Stimulated activated naive B cell treated with anti-CD40 and anti-IgM and Interleukin-4, amounts not matched to agents 10 μg/mL and 1 μg/mL and 100 μg/mL, for 72 hours (primary cell): ENCODE data around the gene SCD.
"Not testable (repeated sequence)": the region's sequence is repeated elsewhere in the genome, so short reads cannot be mapped to it uniquely, and the experiment has no call there.

ENCODE experiments used
- ATAC-seq, 2 donors: fragments of 150-1000 bp; cut with Tn5 transposase; replicated peaks; 2 replicates each; pipeline ENCODE4 v1.10.0; 2021; ENCODE audit warnings: moderate library complexity in 1 of 2
- DNase-seq: peaks from one replicate; pipeline ENCODE4 v3.0.0; 2021
- H3K27ac Mint-ChIP-seq: one replicate; pipeline ENCODE4 v1.8.0; 2022; ENCODE audit warnings: mild to moderate bottlenecking, mixed read lengths
- H3K27me3 Mint-ChIP-seq, 2 donors: one replicate each; pipeline ENCODE4 v1.8.0; 2022; ENCODE audit warnings: mixed read lengths in 2 of 2
- H3K36me3 Mint-ChIP-seq, 2 donors: one replicate each; pipeline ENCODE4 v1.8.0; 2022; ENCODE audit warnings: mixed read lengths in 2 of 2, mild to moderate bottlenecking in 1 of 2
- H3K4me1 Mint-ChIP-seq, 2 donors: one replicate each; pipeline ENCODE4 v1.8.0; 2022; ENCODE audit warnings: mixed read lengths in 2 of 2, mild to moderate bottlenecking in 1 of 2
- H3K4me3 Mint-ChIP-seq, 2 donors: one replicate each; pipeline ENCODE4 v1.8.0; 2022; ENCODE audit warnings: mild to moderate bottlenecking in 2 of 2, mixed read lengths in 2 of 2, moderate library complexity in 1 of 2
- H3K9me3 Mint-ChIP-seq, 2 donors: one replicate each; pipeline ENCODE4 v1.8.0; 2022; ENCODE audit warnings: mixed read lengths in 2 of 2, mild to moderate bottlenecking in 1 of 2

Gene SCD

GRCh38 chr10:100362570-100363496 lies 15.8 kb downstream of the SCD start:
- Mint-ChIP-seq H3K4me3 (no peak overlapping the region), H3K9me3 (peaks cover 0 to 2% of the 10 kb centered on the region in 2 donors), H3K27ac (peak overlapping the region; percentile 11), H3K27me3 (no peaks in the 10 kb centered on the region), H3K4me1 (peaks cover 17 to 27% of the 10 kb centered on the region in 2 donors), H3K36me3 (peaks cover 54 to 66% of the 10 kb centered on the region in 2 donors)
- DNase-seq = no peak
- peak in 1 of 2 donors; percentile 21 for ATAC-seq

GRCh38 chr10:100364175-100364574 lies 17.1 kb downstream of the SCD start:
- Mint-ChIP-seq H3K4me3 (no peak overlapping the region), H3K4me1 (peaks cover 15 to 27% of the 10 kb centered on the region in 2 donors), H3K36me3 (peaks cover 50 to 60% of the 10 kb centered on the region in 2 donors), H3K9me3 (peaks cover 0 to 2% of the 10 kb centered on the region in 2 donors), H3K27ac (no peak overlapping the region), H3K27me3 (no peaks in the 10 kb centered on the region)
- ATAC-seq = no peak
- DNase-seq = no peak

GRCh38 chr10:100364735-100365391 lies 17.8 kb downstream of the SCD start:
- H3K4me3 Mint-ChIP-seq = no peak overlapping the region
- peaks cover 13 to 27% of the 10 kb centered on the region in 2 donors for H3K4me1 Mint-ChIP-seq
- ATAC-seq = peak; percentile 34 to 39
- peaks cover 45 to 53% of the 10 kb centered on the region in 2 donors for H3K36me3 Mint-ChIP-seq
- H3K9me3 Mint-ChIP-seq = peaks cover 0 to 2% of the 10 kb centered on the region in 2 donors
- no peak for DNase-seq
- no peak overlapping the region for H3K27ac Mint-ChIP-seq
- no peaks in the 10 kb centered on the region for H3K27me3 Mint-ChIP-seq

- peaks cover 0 to 2% of the 10 kb centered on the region in 2 donors for H3K9me3 Mint-ChIP-seq
- peaks cover 11 to 15% of the 10 kb centered on the region in 2 donors for H3K36me3 Mint-ChIP-seq
- no peaks in the 10 kb centered on the region for H3K27me3 Mint-ChIP-seq
- no peak for DNase-seq
- H3K27ac Mint-ChIP-seq = no peak overlapping the region
- ATAC-seq = no peak
- no peak overlapping the region for H3K4me3 Mint-ChIP-seq
- peaks cover 10 to 16% of the 10 kb centered on the region in 2 donors for H3K4me1 Mint-ChIP-seq
Measured at GRCh38 chr10:100368721-100369120, 21.7 kb downstream of the SCD start.

GRCh38 chr10:100370714-100371481 lies 23.9 kb downstream of the SCD start:
- ATAC-seq (peak; percentile 56 to 57), DNase-seq (peak; percentile 28)
- peaks cover 2 to 4% of the 10 kb centered on the region in 2 donors for H3K36me3 Mint-ChIP-seq
- no peaks in the 10 kb centered on the region for H3K27me3 Mint-ChIP-seq
- peak overlapping the region; percentile 23 to 70 for H3K4me3 Mint-ChIP-seq
- peaks cover 0 to 2% of the 10 kb centered on the region in 2 donors for H3K9me3 Mint-ChIP-seq
- peaks cover 6 to 16% of the 10 kb centered on the region in 2 donors for H3K4me1 Mint-ChIP-seq
- peak overlapping the region; percentile 90 for H3K27ac Mint-ChIP-seq

GRCh38 chr10:100371482-100372027 lies 24.5 kb downstream of the SCD start:
- ATAC-seq (no peak), DNase-seq (no peak)
- Mint-ChIP-seq H3K27ac (peak overlapping the region; percentile 90), H3K27me3 (no peaks in the 10 kb centered on the region), H3K4me1 (peaks cover 7 to 16% of the 10 kb centered on the region in 2 donors), H3K4me3 (peak overlapping the region; percentile 23 to 70), H3K9me3 (peaks cover 0 to 2% of the 10 kb centered on the region in 2 donors), H3K36me3 (peaks cover 2% of the 10 kb centered on the region in 2 donors)

- peaks cover 0 to 4% of the 10 kb centered on the region in 2 donors for H3K36me3 Mint-ChIP-seq
- DNase-seq (no peak), ATAC-seq (no peak)
- H3K27me3 Mint-ChIP-seq = no peaks in the 10 kb centered on the region
- H3K9me3 Mint-ChIP-seq = no peaks in the 10 kb centered on the region
- no peak overlapping the region for H3K4me3 Mint-ChIP-seq
- H3K27ac Mint-ChIP-seq = no peak overlapping the region
- peaks cover 14 to 16% of the 10 kb centered on the region in 2 donors for H3K4me1 Mint-ChIP-seq
Measured at GRCh38 chr10:100372415-100373297, 25.6 kb downstream of the SCD start.

- DNase-seq (peak; percentile 91), ATAC-seq (peak; percentile 91 to 93)
- peaks cover 19 to 23% of the 10 kb centered on the region in 2 donors for H3K4me1 Mint-ChIP-seq
- H3K9me3 Mint-ChIP-seq = no peaks in the 10 kb centered on the region
- H3K36me3 Mint-ChIP-seq = peaks cover 0 to 4% of the 10 kb centered on the region in 2 donors
- H3K4me3 Mint-ChIP-seq = no peak overlapping the region
- no peaks in the 10 kb centered on the region for H3K27me3 Mint-ChIP-seq
- H3K27ac Mint-ChIP-seq = no peak overlapping the region
Measured at GRCh38 chr10:100373298-100374199, 26.5 kb downstream of the SCD start.

GRCh38 chr10:100374200-100374655 lies 27.2 kb downstream of the SCD start:
- H3K4me3 Mint-ChIP-seq = no peak overlapping the region
- H3K36me3 Mint-ChIP-seq = peaks cover 0 to 4% of the 10 kb centered on the region in 2 donors
- no peak overlapping the region for H3K27ac Mint-ChIP-seq
- DNase-seq (no peak), ATAC-seq (no peak)
- peaks cover 19 to 23% of the 10 kb centered on the region in 2 donors for H3K4me1 Mint-ChIP-seq
- H3K27me3 Mint-ChIP-seq = no peaks in the 10 kb centered on the region
- H3K9me3 Mint-ChIP-seq = no peaks in the 10 kb centered on the region

- H3K9me3 Mint-ChIP-seq, H3K36me3 Mint-ChIP-seq, H3K27ac Mint-ChIP-seq, DNase-seq, H3K27me3 Mint-ChIP-seq, H3K4me3 Mint-ChIP-seq, ATAC-seq: not testable (repeated sequence)
- peaks cover 19 to 23% of the 10 kb centered on the region in 2 donors for H3K4me1 Mint-ChIP-seq
Measured at GRCh38 chr10:100374677-100375353, 27.8 kb downstream of the SCD start.

GRCh38 chr10:100376656-100377055 lies 29.6 kb downstream of the SCD start:
- not testable (repeated sequence) for H3K27me3 Mint-ChIP-seq, ATAC-seq, H3K27ac Mint-ChIP-seq, DNase-seq, H3K9me3 Mint-ChIP-seq
- peak overlapping the region in 1 of 2 donors; percentile 37 for H3K4me3 Mint-ChIP-seq
- H3K36me3 Mint-ChIP-seq = peaks cover 8 to 13% of the 10 kb centered on the region in 2 donors
- peaks cover 10 to 23% of the 10 kb centered on the region in 2 donors for H3K4me1 Mint-ChIP-seq

GRCh38 chr10:100377830-100378229 lies 30.8 kb downstream of the SCD start:
- H3K27ac Mint-ChIP-seq = peak overlapping the region; percentile 32
- ATAC-seq = no peak
- no peaks in the 10 kb centered on the region for H3K27me3 Mint-ChIP-seq
- peak; percentile 5 for DNase-seq
- H3K4me3 Mint-ChIP-seq = no peak overlapping the region
- H3K9me3 Mint-ChIP-seq = no peaks in the 10 kb centered on the region
- H3K36me3 Mint-ChIP-seq = peaks cover 19 to 25% of the 10 kb centered on the region in 2 donors
- peaks cover 15 to 30% of the 10 kb centered on the region in 2 donors for H3K4me1 Mint-ChIP-seq
